GM12874 (cell line): Measurements from ENCODE around the gene CYTH1.

ENCODE experiments used
- CTCF ChIP-seq: IDR thresholded peaks from 2 replicates; pipeline ENCODE4 v1.5.1; 2011; ENCODE audit warnings: low read depth, mild to moderate bottlenecking, control low read depth, low read length, moderate library complexity; ENCODE audit not compliant: insufficient read depth

The CYTH1 gene

GRCh38 chr17:78818152-78818846, 36.2 kb upstream of the CYTH1 start:
- no peak for TF ChIP-seq CTCF

- TF ChIP-seq CTCF = no peak
Observed at GRCh38 chr17:78817123-78817522, 35.0 kb upstream of the CYTH1 start.

- TF ChIP-seq CTCF = no peak
Observed at GRCh38 chr17:78815696-78816095, 33.6 kb upstream of the CYTH1 start.

- TF ChIP-seq CTCF = no peak
Observed at GRCh38 chr17:78812855-78813254, 30.8 kb upstream of the CYTH1 start.

- TF ChIP-seq CTCF = no peak
Observed at GRCh38 chr17:78808163-78808562, 26.1 kb upstream of the CYTH1 start.

GRCh38 chr17:78806451-78806850, 24.4 kb upstream of the CYTH1 start:
- no peak for TF ChIP-seq CTCF

GRCh38 chr17:78805301-78805700, 23.2 kb upstream of the CYTH1 start:
- no peak for TF ChIP-seq CTCF
